Right lobe of liver (tissue), 6 donors: ENCODE results near the gene PPFIA4. TPM values are rescaled to one million over a fixed set of nuclear protein-coding genes. Genes with fewer than 3 reads are reported as not detected.

Experiments used
- ATAC-seq, 4 donors: fragments of 200-7000 bp; cut with Tn5 transposase; one replicate each; pipeline ENCODE4 v1.9.1; 2020; ENCODE audit warnings: mild to moderate bottlenecking in 4 of 4, moderate library complexity in 4 of 4
- DNase-seq, 3 donors: peaks; one replicate each; pipeline ENCODE4 v3.0.0-alpha.2; 2020
- H3K27ac ChIP-seq, 3 donors: fragments of 200-600 bp; one replicate each; pipeline ENCODE4 v1.8.0; 2022
- H3K27me3 ChIP-seq, 2 donors: fragments of 200-600 bp; one replicate each; pipeline ENCODE4 v1.8.0; 2022
- H3K36me3 ChIP-seq, 4 donors: fragments of 200-600 bp; sonication (generic) in 1 of 4; one replicate each; pipeline versions ENCODE4 v1.5.1 to v1.8.0; 2017 to 2022; ENCODE audit warnings: control low read depth in 1 of 4
- H3K4me1 ChIP-seq, 4 donors: fragments of 200-600 bp; sonication (generic) in 1 of 4; one replicate each; pipeline versions ENCODE4 v1.5.1 to v1.8.0; 2017 to 2022; ENCODE audit warnings: control low read depth in 1 of 4
- H3K4me3 ChIP-seq, 3 donors: fragments of 200-600 bp; one replicate each; pipeline ENCODE4 v1.8.0; 2022
- H3K9me3 ChIP-seq, 4 donors: fragments of 200-600 bp; sonication (generic) in 1 of 4; one replicate each; pipeline versions ENCODE4 v1.5.1 to v1.8.0; 2017 to 2022; ENCODE audit warnings: control low read depth in 1 of 4
- CTCF ChIP-seq, 4 donors: fragments of 200-600 bp in 3 of 4; fragments of 450-650 bp in 1 of 4; IDR thresholded peaks; one replicate each; pipeline versions ENCODE4 v1.5.1 to v1.8.0; 2016 to 2022; ENCODE audit warnings: antibody characterized with exemption in 4 of 4, mild to moderate bottlenecking in 2 of 4
- POLR2A ChIP-seq: fragments of 450-650 bp; IDR thresholded peaks from one replicate; pipeline ENCODE4 v1.6.1; 2017; ENCODE audit warnings: antibody characterized with exemption, mild to moderate bottlenecking
- WGBS: methylation state at CpG from one replicate; pipeline ENCODE4 v1.1.6; 2018; ENCODE audit warnings: low coverage, low lambda C conversion rate; ENCODE audit not compliant: insufficient coverage; ENCODE audit errors: missing lambda C conversion rate; 5-methylcytosine and 5-hydroxymethylcytosine counted together
- intact Hi-C, 2 donors: fragments of 100-400 bp; cut with DNase I; formaldehyde crosslinking; loops; one replicate each; pipeline versions ENCODE4 v1.11.2 to v1.14.1; 2022
- total RNA-seq, 6 experiments: library from RNA; depleted of rRNA in 2 of 6; stranded (reverse); fragments of >200 nt in 2 of 6; fragmentation: NEBNext Ultra II Directional in 3 of 6; extraction: Animal tissue kit (Norgen Biotek cat#: 25700) in 3 of 6; gene quantifications; one replicate each; pipeline versions ENCODE4 v1.1.0 to v1.2.4, GENCODE V29; 2016 to 2023
- donor health status: DM: no; HTN: yes; CAD: no.
- donor health status: DM: no; HTN: no; CAD: no.
- donor health status: DM: no; HTN: no; CAD: no.
- donor health status: DM: no; HTN: yes; CAD: no.
- donor health status: DM: no; HTN: yes; CAD: no.

The PPFIA4 gene
- total RNA-seq, 6 experiments from 2014 or later = 0.18 to 5.5 (median 0.49) TPM; not detected in 1

DNA sequence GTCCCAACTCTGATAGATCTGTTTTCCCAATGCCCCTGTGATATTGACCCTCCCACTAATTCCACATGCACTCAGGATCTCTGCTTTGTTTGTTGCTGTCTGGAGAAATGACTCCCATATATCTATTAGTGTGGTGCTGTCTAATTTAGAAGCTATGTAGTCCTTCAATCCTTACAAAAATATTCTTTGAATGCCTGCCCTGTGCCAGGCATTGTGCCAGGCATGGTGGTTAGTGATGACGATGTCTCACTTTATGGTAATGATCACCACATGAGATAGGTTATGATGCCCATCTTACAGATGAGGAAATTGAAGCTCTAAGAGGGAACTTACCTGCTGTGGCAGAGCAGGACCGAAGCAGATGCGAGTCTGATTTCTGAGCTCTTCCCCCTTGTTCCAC lies 46.6 kb downstream of the PPFIA4 start:
- 67% methylated on average over 3 of the region's 3 CpGs for WGBS
- no peak overlapping the region for H3K4me3 ChIP-seq
- H3K4me1 ChIP-seq = peaks cover 0 to 4% (median 0%) of the 10 kb centered on the region in 4 donors
- H3K27ac ChIP-seq = no peak overlapping the region
- H3K9me3 ChIP-seq = no peaks in the 10 kb centered on the region
- no peak for ATAC-seq
- H3K27me3 ChIP-seq = no peaks in the 10 kb centered on the region
- DNase-seq = no peak
- intact Hi-C loops = no loop called here
- no peaks in the 10 kb centered on the region for H3K36me3 ChIP-seq
- TF ChIP-seq CTCF (IDR thresholded peaks at IDR 0.05) = no peak
- TF ChIP-seq POLR2A = no peak

GRCh38 chr1:203073469-203073868 lies 47.2 kb downstream of the PPFIA4 start:
- TF ChIP-seq POLR2A (no peak), CTCF (IDR thresholded peaks at IDR 0.05) (no peak)
- H3K36me3 ChIP-seq = no peaks in the 10 kb centered on the region
- 87% methylated on average over 2 of the region's 2 CpGs for WGBS
- peaks cover 0 to 4% (median 0%) of the 10 kb centered on the region in 4 donors for H3K4me1 ChIP-seq
- no peaks in the 10 kb centered on the region for H3K9me3 ChIP-seq
- DNase-seq = no peak
- no peak overlapping the region for H3K27ac ChIP-seq
- no peaks in the 10 kb centered on the region for H3K27me3 ChIP-seq
- intact Hi-C loops = no loop called here
- ATAC-seq = no peak
- no peak overlapping the region for H3K4me3 ChIP-seq

DNA sequence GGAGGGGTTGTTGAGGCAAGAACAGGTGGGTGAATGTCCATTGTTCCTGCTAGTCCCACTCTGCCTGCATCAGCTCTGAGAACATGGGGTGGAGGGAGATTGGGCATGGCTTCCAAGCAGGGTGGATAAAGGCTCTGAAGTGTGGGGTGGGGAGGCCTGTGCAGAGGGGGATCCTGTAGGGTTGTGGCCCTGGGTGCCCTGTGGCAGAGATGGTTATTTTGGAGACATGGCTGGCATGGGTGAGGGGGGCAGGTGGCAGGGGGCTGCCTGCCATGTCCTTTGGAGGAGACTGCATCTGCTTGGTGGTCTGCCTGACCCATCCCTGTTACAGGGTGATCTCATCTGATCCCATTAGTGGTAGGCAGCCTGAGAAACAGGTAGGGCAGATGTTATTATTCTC lies 48.3 kb downstream of the PPFIA4 start:
- Histone ChIP-seq H3K36me3 (no peaks in the 10 kb centered on the region), H3K27me3 (no peaks in the 10 kb centered on the region), H3K4me3 (no peak overlapping the region), H3K9me3 (no peaks in the 10 kb centered on the region), H3K4me1 (peaks cover 0 to 4% (median 0%) of the 10 kb centered on the region in 4 donors), H3K27ac (no peak overlapping the region)
- TF ChIP-seq POLR2A = no peak
- no peak for TF ChIP-seq CTCF (IDR thresholded peaks at IDR 0.05)
- intact Hi-C loops = no loop called here
- no peak for ATAC-seq
- DNase-seq = no peak

GRCh38 chr1:203075236-203076030 lies 49.1 kb downstream of the PPFIA4 start:
- no peaks in the 10 kb centered on the region for H3K9me3 ChIP-seq
- intact Hi-C loops = no loop called here
- DNase-seq (no peak), ATAC-seq (peak; percentile 27 to 36 (median 29))
- TF ChIP-seq CTCF (IDR thresholded peaks at IDR 0.05) (no peak), POLR2A (no peak)
- WGBS = 35% methylated on average over 7 of the region's 56 CpGs
- peaks cover 0 to 4% (median 0%) of the 10 kb centered on the region in 4 donors for H3K4me1 ChIP-seq
- no peak overlapping the region for H3K27ac ChIP-seq
- H3K4me3 ChIP-seq = peak overlapping the region in 2 of 3 donors; percentile 12 to 38
- H3K36me3 ChIP-seq = no peaks in the 10 kb centered on the region
- H3K27me3 ChIP-seq = no peaks in the 10 kb centered on the region
